Esophagus muscularis mucosa (tissue), 3 donors: Measurements from ENCODE around the gene MS4A5.

ENCODE experiments used
- POLR2AphosphoS5 ChIP-seq, 2 donors: sonication (generic); formaldehyde crosslinking; IDR thresholded peaks; one replicate each; pipeline ENCODE4 v1.6.1; 2017; ENCODE audit warnings: antibody characterized with exemption in 2 of 2
- TF ChIP-seq, protein P1 (sequence below), 3 experiments: fragments of 200-600 bp in 2 of 3; fragments of 450-650 bp in 1 of 3; sonication (generic) in 2 of 3; IDR thresholded peaks; one replicate each; pipeline ENCODE4 v1.5.1; 2017 to 2019; ENCODE audit warnings: antibody characterized with exemption in 3 of 3, mild to moderate bottlenecking in 2 of 3, moderate library complexity in 1 of 3

DNA sequence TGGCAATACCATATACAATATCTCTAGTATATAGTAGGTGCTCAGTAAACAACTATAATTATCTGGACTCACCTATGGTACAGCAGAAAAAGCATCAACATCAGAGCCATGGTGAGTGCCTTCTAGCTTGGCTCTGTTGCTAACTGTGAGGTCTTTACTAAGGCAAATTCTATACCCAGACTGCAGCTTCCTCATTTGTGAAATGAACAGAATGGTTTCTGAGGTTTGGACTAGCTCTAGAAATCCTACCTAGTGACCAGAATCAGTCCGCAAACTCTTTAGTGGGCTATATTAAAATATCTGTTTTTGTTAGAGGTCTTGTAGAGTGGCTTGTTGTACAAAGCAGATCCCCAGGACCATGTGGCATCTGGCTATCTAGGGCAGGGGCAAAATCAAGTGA, 30.0 kb downstream of the MS4A5 start:
- TF ChIP-seq, protein P1, sequence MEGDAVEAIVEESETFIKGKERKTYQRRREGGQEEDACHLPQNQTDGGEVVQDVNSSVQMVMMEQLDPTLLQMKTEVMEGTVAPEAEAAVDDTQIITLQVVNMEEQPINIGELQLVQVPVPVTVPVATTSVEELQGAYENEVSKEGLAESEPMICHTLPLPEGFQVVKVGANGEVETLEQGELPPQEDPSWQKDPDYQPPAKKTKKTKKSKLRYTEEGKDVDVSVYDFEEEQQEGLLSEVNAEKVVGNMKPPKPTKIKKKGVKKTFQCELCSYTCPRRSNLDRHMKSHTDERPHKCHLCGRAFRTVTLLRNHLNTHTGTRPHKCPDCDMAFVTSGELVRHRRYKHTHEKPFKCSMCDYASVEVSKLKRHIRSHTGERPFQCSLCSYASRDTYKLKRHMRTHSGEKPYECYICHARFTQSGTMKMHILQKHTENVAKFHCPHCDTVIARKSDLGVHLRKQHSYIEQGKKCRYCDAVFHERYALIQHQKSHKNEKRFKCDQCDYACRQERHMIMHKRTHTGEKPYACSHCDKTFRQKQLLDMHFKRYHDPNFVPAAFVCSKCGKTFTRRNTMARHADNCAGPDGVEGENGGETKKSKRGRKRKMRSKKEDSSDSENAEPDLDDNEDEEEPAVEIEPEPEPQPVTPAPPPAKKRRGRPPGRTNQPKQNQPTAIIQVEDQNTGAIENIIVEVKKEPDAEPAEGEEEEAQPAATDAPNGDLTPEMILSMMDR (IDR thresholded peaks at IDR 0.05): no peak
- no peak for TF ChIP-seq POLR2AphosphoS5 (IDR thresholded peaks at IDR 0.05)
